Activated CD4-positive, alpha-beta T cell treated with anti-CD3 and anti-CD28 coated beads, Interleukin-2, Interleukin-4, amounts not matched to agents 100 ng/mL and 50 ng/mL, durations not matched to agents 16 hours and 8 hours (primary cell): ENCODE measurements around the gene ZNF816.
"Not testable (repeated sequence)": the region's sequence is repeated elsewhere in the genome, so short reads cannot be mapped to it uniquely, and the experiment has no call there.

Experiments
- DNase-seq: peaks from one replicate; pipeline ENCODE4 v3.0.0-alpha.2; 2020; ENCODE audit warnings: low spot score

Gene ZNF816

GRCh38 chr19:52924641-52925040, 38.0 kb downstream of the ZNF816 start:
- not testable (repeated sequence) for DNase-seq

GRCh38 chr19:52923778-52924593, 38.7 kb downstream of the ZNF816 start:
- DNase-seq, result no peak

GRCh38 chr19:52922841-52923777, 39.6 kb downstream of the ZNF816 start, which contains the start of gene ZNF888:
Gene ZNF888, minus strand, starts transcription at chr19:52923428. Its CDS starts 5,555 bp downstream, at chr19:52917873.
- peak; percentile 52 for DNase-seq

- no peak for DNase-seq
Observed at GRCh38 chr19:52917531-52917930, 45.1 kb downstream of the ZNF816 start.

- DNase-seq, result no peak
Observed at GRCh38 chr19:52910648-52911047, 52.0 kb downstream of the ZNF816 start.

GRCh38 chr19:52904052-52904780, 58.5 kb downstream of the ZNF816 start:
- not testable (repeated sequence) for DNase-seq

- no peak for DNase-seq
Observed at GRCh38 chr19:52901842-52902241, 60.8 kb downstream of the ZNF816 start.
